22Rv1 (cell line): Measurements from ENCODE around the gene SNRPD2.

Experiments
- CTCF ChIP-seq: fragments of 450-650 bp; IDR thresholded peaks from 2 replicates; pipeline ENCODE4 v1.5.1; 2017; ENCODE audit warnings: mild to moderate bottlenecking
- ZFX ChIP-seq: fragments of 450-650 bp; IDR thresholded peaks from 2 replicates; pipeline ENCODE4 v1.6.1; 2017; ENCODE audit warnings: antibody characterized with exemption, borderline replicate concordance

DNA sequence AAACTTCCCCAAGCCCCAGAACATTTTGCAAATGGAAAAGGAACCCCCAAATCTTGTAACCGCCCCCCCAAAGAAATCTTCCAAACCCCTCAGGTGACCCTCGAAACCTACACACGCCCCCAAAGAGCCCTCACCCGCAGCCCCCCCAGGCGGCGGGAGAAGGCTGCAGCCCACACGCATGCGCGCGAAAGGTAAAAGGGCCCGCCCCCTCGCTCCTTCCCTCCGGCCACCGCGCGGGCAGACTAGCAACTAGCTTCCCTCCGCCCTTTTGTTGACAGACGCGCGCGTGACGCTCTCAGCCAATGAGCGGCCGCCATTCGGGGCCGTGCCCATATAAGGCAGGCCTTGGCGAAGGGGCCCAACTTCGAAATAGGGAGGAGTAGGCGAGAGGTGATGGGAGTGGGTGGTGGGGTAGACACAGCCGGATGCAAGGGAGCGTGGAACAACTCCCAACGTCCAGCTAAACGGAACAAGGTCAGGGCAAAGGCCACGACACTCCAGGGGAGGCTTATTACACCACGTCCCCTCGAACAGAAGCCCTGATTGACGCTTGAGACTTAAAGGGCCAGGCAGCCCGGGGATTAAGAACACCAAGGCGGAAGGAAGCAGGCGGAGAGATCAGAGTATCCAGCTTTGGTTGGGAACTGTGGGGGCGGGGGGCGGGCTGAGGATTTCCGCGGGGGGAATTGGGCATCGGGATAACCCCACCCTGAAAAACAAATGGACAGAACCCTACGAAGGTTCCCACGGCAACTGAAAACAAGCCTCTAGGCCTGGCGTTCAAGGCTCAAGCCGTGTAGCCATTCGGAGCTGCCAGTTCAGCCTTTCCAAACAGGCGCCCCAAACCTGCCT, 25.6 kb upstream of the SNRPD2 start:
- TF ChIP-seq CTCF (peak; percentile 18; the same call in 1 of the 2 replicates), ZFX (no peak)
